GM19023 (cell line): ENCODE results near the gene NOTCH2.

Source experiments
- ATAC-seq: cut with Tn5 transposase; IDR thresholded peaks from one replicate; pipeline ENCODE4 v1.9.1; 2021; ENCODE audit warnings: mild to moderate bottlenecking, moderate library complexity; ENCODE audit not compliant: unreplicated experiment

Gene NOTCH2

DNA sequence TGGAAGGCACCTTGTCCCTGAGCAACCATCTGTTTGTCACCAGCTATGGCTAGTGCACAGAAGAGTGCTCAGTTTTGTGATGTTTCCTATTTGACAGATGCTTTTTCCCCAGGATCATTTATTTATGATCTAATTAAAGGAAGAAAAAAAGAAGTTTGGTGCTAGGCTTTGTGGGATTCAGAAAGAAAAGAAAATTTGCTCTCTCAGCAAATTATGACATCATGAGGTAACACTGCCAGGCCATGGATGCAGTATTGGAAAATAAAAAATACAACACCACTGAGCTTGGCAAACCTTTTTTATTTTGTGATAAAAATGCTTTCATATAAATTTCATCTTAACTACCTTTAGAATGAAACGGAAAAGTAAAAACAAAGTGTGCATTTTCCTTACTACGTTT, 157.7 kb downstream of the NOTCH2 start:
- ATAC-seq, result no peak

DNA sequence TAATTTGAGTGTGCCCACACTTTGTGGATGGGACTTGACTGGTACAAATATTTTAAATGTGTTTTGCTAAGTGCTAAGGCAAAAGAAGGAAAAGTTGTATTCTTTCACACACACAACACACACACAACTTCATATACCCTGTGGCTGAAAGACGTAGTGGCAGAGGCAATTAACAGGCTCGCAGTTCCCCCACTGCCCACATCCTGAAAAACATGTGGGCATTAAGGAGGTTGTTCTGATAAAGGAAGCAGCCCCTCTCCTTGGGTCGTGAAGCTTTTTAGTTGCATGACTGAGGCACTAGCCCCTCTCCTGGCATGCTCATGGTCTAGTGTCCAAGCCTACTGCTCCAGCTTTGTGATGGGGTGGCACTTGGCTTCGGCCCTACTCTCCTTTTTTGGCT, 158.8 kb downstream of the NOTCH2 start:
- no peak for ATAC-seq

DNA sequence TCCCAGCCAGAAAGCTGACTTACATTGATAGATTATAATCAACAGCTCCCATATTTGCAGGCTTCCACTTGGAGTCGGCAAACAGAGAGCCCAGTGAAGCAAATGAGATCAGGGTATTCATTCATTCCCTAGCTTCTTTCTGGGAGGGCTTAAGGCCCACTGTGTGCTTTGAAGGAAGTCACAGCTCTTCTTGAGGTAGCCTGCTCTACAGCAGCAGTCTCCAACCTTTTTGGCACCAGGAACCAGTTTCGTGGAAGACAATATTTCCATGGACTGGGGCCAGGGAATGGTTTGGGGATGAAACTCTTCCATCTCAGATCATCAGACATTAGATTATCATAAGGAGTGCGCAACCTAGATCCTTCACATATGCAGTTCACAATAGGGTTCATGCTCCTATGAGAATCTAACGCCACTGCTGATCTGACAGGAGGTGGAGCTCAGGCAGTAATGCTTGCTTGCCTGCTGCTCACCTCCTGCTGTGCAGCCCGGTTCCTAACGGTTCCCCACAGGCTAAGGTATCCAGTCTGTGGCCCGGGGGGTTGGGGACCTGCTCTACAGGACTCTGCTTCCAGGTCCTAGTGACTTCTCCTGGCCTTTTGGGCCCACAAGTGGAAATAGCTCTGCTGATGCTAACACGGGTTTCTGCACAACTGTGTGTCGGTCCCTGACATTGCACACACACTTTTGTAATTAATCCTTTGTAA, 159.4 kb downstream of the NOTCH2 start:
- ATAC-seq, result no peak

DNA sequence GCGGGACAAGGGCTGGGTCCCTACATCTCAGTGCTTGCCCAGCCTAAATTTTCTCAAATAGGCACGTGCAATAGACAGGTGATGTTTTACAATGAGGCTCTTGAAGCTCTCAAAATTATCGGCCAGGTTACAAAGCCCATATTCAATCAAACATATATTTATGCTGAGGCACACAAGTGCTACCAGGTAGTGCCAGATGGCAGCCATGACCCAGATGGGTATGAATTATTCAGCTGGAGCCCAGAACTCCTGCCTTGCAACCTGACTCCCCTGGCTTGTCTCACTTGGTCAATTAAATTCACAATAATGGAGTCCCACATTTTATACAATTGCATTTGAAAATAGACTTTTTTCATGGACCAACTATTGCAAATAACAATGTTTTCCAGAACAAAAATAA, 160.8 kb downstream of the NOTCH2 start:
- ATAC-seq, result no peak

DNA sequence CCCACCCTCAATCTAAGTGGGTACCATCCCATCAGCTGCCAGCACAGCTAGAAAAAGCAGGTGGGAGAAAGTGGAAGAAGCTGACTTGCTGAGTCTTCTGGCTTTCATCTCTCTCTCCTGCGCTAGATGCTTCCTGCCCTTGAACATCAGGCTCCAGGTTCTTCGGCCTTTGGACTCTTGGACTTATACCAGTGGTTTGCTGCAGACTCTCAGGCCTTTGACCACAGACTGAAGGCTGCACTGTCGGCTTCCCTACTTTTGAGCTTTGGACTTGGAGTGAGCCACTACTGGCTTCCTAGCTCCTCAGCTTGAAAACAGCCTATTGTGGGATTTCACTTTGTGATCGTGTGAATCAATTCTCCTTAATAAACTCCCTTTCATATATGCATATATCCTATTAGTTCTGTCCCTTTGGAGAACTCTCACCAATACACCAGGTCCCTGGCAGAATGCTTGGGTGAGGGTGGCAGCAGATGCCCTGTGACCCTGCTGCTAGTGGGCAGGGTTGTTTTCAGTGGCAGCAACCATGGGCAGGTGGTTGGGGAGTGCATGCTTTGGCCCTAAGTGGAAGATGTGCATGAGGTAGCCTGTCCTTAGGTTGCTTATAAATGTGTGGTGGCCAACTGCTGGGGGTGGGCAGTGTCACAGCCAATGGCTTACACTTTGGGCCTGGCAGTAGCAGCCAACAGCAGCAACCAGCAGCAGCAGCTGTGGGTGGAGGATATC, 162.4 kb downstream of the NOTCH2 start:
- ATAC-seq, result no peak

DNA sequence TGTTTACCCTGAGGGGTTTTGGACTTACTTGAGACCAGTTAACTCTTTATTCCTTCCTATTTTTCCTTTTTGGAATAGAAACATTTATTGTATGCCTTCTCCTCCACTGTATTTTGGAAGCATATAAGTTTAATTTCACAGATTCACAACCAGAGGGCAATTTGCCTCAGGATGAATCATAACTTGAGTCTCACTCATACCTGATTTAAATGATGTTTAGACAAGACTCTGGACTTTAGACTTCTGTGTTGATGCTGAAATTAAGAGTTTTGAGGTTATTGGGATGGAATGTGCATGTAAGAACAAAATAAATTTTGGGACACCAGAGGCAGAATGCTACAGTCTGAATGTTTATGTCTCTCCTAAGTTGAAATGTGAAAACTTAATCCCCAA, 166.0 kb downstream of the NOTCH2 start:
- ATAC-seq, result no peak

DNA sequence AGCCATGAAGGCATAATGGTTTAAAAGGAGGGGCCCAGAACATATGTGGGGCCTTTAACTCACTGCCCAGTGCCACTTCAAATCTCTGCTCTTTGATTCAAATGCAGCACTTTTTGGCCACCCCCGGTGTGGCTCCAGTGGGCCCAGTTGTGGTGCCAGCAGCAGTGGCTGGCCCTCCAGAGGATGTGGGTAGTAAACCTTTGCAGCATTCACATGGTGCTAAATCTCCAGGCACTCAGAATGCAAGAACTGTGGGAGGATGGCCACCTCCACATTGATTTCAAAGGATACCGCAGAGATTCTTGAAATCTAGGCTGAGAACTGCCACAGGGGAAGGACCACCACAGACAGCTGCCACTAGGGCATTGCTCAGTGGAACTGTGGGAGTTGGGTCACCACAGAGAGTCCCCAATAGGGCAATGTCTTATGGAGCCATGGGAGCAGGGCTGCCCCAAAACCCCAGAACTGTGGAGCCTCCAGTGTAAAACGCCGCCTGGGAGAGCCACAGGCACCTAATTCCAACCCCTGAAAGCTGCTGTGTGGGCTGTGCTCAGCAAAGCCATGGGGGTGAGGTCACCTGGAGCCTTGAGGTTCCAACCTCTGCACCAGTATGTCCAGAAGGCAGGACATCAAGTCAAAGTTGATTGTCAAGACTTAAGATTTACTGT, 166.6 kb downstream of the NOTCH2 start:
- no peak for ATAC-seq

DNA sequence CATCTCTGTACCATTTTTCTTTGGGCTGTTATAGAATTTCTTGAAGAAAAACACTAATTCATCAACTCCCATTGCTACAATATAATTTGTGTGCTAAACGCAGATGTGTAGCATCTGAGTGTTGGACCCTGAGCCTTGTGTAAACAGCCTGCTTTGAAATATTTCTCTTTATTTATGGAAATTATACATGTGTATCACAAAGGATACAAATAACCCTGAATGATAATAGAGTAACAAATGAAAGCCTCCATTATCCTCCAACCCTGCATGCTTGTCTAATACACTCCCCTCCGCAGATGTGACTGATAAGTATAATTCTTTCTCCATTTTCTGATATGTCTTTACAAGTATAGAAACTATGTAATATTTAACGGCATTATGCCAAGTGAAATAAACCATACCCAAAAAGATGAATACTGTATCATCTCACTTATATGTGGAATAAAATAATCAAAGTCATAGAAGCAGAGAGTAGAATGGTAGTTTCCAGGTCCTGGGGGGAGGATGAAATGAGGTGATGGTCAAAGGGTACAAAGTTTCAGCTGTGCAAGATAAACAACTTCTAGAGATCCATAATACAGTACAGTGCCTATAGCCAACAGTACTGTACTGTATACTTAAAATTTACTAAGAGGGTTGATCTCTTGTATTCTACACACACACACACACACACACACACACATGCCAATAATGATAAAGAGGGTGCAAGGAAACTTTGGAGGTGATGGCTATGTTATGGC, 170.3 kb downstream of the NOTCH2 start:
- no peak for ATAC-seq

DNA sequence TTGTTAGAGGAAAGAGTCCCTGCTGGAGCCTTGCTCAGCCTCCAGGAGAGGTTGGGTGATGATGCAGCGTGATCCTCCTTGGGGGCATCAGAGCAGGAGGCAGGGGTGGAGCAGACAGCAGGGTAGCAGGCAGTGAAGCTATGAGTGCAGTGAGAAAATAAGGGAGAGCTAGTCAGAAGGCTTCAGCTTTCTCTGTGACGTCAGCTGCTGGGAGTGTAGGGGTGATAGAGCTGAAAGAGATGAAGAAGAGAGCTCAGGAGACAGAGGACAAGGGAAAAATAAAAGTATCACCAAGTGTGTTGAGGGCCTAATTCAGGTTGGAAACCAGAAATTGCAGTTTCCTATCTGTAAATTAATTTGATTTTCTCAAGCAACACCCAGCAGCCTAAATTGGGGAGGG, 170.9 kb downstream of the NOTCH2 start:
- ATAC-seq, result no peak

DNA sequence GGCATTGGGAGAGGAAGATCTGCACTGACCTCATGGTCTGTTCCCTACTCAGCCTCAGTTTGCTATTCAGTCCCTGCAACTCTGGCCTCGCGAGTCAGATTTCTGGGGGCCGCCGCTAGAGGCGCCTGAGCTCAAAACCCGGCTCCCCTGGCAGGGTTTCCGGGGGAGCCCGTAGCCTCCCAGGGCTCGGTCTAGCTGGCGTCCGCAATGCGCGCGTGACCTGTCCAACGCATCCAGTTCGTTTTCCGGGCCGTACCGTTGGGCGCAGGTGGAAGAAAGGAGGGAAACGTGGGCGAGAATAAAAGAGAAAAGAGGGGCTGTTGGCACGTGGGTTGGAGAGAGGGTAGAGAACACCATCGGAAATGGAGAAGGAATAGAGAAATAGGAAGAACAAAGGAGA, 173.2 kb downstream of the NOTCH2 start, which contains the start of gene ADAM30:
ADAM30 (minus strand) TSS at position 213 of the 400 bp plus-strand sequence; CDS start at position 34, 179 bp downstream.
- no peak for ATAC-seq

DNA sequence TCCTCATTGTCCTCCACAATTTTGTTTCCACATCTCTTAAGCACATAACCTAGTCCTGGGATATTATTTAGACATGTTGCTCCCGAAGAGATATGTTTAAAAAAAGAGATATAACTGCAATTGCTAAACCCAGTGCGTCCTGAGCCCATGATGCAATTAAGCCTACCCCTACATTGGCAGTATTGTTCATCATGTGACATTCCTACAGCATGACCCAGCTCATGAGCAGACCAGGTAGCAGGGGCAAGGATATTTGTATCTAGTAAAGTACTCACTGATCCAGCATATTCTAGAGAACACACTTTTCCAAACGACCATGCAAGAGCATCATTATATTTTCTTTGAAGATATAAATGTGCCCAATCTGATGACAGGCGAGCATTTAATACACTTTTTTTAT, 174.4 kb downstream of the NOTCH2 start:
- no peak for ATAC-seq

DNA sequence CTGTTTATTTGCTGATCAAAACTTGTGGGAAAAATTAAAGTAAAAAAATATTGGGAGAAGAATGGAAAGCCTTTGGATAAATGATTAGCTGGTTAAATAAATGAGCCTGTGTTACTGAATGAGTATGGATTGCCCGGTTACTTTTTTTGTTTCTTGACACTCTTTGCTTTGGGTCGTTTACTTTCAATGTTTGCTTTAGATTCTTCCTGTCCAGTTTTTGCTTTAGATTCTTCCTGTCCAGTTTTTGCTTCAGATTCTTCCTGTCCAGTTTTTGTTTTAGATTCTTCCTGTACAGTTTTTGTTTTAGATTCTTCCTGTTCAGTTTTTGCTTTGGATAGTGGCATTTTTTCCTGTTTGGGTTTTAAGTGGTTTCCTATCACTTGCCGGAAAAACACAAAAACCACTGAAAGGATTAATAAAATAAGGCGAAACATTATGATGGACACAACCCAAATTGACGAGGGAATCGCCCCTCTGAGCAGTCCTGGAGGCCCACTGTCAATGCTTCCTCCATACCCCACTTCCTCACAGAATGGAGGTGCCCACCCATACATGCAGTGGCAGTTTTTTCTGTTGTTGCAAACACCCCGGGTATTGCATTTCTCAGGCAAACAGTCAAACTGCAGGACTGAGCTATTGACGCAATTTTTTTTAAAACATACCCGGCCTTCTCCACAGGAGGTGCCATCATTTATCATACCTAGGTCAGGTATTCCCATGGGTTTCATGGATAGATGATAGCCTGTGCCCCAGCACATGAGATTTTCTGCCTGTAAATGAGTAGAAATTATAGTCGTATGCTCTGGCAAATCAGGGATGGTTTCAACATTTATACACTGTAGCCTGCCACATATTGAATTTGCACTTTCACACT, 175.4 kb downstream of the NOTCH2 start:
- ATAC-seq, result no peak

DNA sequence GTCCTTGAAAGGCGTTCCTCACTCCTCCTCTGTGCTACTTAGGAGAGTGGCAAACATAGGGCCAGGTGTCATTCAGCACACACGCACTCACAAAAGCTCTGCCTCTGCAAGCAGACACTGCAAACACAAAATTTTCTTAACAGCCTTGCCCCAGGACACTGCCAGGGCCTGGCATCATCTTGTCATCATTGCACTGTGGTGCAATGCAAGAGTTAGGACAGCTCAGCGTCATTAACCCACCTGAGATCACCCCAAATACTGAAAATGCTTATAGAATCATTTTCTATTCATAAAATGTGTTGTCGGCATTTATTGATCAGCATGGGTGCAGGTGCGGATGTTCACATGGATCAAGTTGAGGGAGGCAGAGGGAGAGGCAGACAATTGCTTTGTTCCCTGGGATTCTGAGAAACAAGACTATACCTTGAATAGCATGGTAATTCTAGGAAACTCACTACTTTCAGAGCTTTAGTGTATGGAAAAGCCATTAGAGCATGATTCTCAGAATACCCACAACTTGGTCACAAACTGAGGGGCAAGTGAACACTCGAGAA, 176.1 kb downstream of the NOTCH2 start:
- ATAC-seq, result no peak

DNA sequence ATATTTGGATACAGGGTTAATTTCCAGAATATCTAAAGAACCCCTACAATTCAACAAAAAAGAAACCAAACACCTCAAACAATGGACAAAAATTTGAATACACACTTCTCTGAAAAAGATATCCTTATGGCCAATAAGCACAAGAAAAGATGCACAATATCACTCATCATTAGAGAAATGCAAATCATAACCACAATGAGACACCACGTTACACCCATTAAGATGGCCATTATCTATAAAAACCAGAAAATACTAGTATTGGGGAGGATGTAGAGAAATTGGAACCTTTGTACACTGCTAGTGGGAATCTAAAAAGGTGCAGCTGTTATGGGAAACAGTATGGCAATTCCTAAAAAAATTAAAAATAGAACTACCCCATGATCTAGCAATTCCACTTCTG, 178.1 kb downstream of the NOTCH2 start:
- no peak for ATAC-seq

DNA sequence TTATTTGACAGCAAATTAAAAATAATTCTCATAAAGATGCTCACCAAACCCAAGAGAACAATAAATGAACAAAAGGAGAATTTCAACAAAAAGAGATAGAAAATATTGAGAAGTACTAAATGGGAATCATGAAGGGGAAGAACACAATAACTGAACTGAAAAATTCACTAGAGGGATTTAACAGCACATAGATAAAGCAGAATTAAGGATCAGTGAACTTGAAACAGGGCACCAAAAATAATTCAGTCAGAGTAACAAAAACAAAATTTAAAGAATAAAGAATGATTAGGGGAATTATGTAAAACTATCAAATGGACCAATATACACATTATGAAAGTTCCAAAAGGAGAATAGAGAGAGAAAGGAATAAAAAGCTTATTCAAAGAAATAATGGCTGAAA, 181.0 kb downstream of the NOTCH2 start:
- no peak for ATAC-seq

DNA sequence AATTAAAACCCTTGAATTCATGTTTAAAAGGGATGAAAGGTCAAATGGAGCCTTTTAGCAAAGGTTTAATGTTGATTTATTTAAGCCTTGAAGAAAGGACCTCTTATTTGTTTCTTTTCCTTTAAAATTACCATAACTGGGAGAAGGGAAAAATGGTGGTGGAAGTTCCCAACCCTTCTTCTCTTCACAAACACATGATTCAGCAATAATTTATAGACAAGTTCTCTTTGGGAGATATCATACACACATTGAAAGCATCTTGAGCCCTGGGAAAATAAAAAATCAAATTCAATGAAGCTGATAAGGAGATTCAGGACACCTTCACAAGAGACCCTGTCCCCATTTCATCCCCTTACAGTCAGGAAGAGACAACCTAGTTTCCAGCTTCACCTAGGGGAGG, 182.0 kb downstream of the NOTCH2 start:
- no peak for ATAC-seq

DNA sequence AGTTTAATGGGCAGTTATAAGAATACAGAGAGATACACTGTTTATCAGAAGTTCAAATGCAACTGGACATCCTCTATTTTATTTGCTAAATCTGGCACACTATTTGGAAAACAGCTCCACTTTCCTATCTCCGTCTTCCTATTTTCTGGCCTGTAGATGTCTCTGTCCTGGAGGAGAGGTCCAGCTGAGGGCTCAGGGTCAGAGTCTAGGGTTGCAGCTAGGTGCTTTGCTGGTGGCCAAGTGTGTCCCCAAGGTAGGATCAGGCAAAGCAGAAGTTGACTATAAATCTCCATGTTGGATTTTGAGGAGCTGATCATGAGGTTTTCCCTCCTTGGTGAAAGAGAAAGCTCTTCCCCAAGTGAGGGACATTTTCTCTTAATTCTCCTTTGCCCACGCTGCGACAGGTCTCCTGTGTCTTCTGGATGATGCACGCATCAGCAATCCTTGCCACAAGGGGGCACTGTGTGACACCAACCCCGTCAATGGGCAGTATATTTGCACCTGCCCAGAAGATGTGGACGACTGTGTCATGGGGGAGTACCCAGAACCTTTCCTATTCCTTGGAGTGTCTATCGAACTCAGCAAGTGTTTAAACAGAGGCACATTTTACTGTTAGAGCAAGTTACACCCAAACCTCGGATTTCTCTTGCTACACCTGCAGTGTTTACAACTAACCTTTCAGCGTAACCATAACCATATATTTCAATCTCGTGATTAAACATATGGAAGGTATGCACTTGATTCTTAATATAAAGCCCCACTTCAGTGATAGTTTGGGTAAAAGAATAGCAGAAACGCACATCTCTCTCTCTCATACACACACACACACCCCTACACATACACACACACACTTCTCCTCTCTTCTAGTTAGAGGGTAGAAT, 183.3 kb downstream of the NOTCH2 start:
- ATAC-seq, result no peak

DNA sequence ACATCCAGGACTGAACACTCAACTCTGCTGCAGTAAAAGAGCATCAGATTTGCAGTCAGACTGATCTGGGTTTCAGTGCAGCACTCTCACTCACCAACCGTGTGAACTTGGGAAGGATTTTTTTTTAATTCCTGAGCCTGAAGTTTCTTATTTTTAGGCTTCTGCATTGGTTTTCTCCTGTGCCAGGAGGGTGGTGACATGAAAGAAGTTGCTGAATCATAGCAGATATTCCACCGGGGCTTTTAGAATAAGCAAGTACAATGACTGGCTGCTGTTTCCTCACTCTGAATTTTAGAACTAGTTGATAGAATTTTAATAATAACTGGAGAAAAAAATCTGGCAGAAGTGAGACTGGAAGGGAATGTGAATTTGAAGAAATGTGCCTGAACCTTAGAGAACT, 184.8 kb downstream of the NOTCH2 start:
- ATAC-seq, result no peak

DNA sequence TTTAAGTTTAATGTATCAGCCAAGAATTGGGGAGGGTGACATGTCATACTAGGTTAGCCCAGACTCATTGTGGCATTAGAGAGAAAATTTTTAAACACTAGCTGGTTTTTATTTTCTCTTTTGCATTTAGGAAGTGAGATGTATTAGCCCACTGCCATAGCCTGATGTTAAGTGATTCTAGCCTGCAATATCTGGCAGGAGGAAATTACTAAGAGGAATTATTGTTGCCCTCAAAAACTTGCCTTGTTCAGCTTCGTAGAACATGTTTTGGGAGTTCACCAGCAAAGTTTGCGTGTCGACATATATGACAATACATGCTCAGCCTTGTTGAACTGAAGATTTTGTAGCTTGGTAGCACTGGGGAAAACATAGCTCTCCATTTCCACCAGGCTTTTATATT, 185.6 kb downstream of the NOTCH2 start:
- no peak for ATAC-seq
